ENCODE data around the gene IKZF5. TPM values are rescaled to one million over a fixed set of nuclear protein-coding genes. Genes with fewer than 3 reads are reported as not detected.

Gene IKZF5
- total RNA-seq, 2 experiments from 2014 or later = 15.2 to 21.5 TPM

DNA sequence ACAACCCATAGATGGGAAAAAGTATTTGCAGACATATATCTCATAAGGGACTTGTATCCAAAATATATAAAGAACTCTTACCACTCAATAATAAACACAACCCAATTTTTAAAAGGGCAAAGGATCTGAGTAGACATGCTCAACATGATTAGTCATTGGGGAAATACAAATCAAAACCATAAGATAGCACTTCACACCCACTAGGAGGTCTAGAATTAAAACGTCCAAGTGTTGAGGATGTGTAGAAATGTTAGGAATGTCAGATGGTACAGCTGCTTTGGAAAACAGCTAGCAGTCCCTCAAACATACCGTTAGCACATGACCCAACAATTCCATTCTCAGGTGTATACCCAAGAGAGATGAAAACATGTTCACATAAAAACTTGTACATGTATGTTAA lies 20.1 kb downstream of the IKZF5 start:
- TF ChIP-seq, protein P1, sequence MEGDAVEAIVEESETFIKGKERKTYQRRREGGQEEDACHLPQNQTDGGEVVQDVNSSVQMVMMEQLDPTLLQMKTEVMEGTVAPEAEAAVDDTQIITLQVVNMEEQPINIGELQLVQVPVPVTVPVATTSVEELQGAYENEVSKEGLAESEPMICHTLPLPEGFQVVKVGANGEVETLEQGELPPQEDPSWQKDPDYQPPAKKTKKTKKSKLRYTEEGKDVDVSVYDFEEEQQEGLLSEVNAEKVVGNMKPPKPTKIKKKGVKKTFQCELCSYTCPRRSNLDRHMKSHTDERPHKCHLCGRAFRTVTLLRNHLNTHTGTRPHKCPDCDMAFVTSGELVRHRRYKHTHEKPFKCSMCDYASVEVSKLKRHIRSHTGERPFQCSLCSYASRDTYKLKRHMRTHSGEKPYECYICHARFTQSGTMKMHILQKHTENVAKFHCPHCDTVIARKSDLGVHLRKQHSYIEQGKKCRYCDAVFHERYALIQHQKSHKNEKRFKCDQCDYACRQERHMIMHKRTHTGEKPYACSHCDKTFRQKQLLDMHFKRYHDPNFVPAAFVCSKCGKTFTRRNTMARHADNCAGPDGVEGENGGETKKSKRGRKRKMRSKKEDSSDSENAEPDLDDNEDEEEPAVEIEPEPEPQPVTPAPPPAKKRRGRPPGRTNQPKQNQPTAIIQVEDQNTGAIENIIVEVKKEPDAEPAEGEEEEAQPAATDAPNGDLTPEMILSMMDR (IDR thresholded peaks at IDR 0.05) = no peak
- Mint-ChIP-seq H3K36me3 (ENCODE audit: low read depth) (peaks cover 13% of the 10 kb centered on the region), H3K4me3 (no peak overlapping the region), H3K27me3 (no peaks in the 10 kb centered on the region), H3K27ac (no peak overlapping the region), H3K9me3 (no peaks in the 10 kb centered on the region), H3K4me1 (ENCODE audit: low read depth) (no peaks in the 10 kb centered on the region)
- no peak for ATAC-seq
- intact Hi-C loops (cut with micrococcal nuclease) = no loop called here
- DNase-seq = no peak
- POLR2A ChIA-PET = interaction anchor here (1.8 kb wide), 1 partner anchor 8 kb away, joined by 9 read pairs; the partner anchor contains the start of gene PSTK
- CTCF ChIA-PET = no interaction called here

DNA sequence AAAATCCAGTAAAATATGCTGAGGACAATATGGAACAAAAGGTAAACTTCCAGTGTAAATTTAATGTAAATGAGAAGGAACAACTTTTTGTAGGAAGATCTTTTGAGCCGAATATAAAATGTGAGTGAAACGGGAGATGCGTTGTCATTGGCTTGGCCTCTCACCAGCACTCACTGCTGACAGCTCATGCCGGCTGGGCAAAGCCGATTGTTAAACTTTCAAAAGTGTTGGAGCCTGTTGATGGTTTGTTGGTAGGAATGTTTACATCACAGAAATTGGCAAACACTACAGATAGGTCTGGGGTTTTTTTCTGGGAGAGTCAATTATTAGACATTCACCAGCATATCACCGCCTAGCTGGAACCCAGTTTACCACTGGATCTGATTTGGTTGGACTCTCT lies 22.3 kb downstream of the IKZF5 start:
- intact Hi-C loops (cut with micrococcal nuclease) = no loop called here
- Mint-ChIP-seq H3K4me1 (ENCODE audit: low read depth) (peaks cover 5% of the 10 kb centered on the region), H3K27me3 (no peaks in the 10 kb centered on the region), H3K9me3 (no peaks in the 10 kb centered on the region), H3K27ac (no peak overlapping the region), H3K36me3 (ENCODE audit: low read depth) (peaks cover 7% of the 10 kb centered on the region), H3K4me3 (no peak overlapping the region)
- ATAC-seq (no peak), DNase-seq (no peak)
- CTCF ChIA-PET = no interaction called here
- POLR2A ChIA-PET = no interaction called here
- TF ChIP-seq, protein P1 (IDR thresholded peaks at IDR 0.05) = no peak

DNA sequence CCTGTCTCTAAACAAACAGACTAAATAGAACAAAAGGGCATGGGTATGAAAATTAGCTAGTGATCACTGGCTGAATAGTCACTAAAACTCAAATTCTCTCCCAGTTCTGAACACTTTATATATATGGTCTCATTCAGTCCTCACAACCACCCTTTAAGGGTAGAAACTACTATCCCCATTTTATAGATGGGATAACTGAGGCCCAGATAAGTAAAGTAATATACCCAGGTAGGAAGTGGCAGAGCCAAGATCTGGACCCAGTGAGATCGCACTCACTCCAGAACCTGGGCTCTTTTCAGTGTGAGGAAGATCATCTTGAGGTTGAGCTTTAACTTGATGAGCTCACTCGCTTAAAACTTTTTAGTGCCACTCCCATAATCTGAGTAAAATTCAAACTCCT lies 23.9 kb downstream of the IKZF5 start:
- CTCF ChIA-PET = interaction anchor here (0.9 to 1.7 kb wide), 2 partner anchors 23 to 26 kb away, joined by 3 to 4 read pairs; no protein-coding TSS in a partner anchor
- intact Hi-C loops (cut with micrococcal nuclease) = no loop called here
- H3K4me3 Mint-ChIP-seq = no peak overlapping the region
- peaks cover 4% of the 10 kb centered on the region for H3K36me3 Mint-ChIP-seq (ENCODE audit: low read depth)
- H3K27me3 Mint-ChIP-seq = no peaks in the 10 kb centered on the region
- TF ChIP-seq, protein P1 (IDR thresholded peaks at IDR 0.05) = no peak
- no peak overlapping the region for H3K27ac Mint-ChIP-seq
- POLR2A ChIA-PET = interaction anchor here (0.6 to 6.2 kb wide), 4 partner anchors 11 to 531 kb away, joined by 3 to 38 read pairs (median 3); partner anchors contain the start of genes ACADSB and IKZF5
- H3K9me3 Mint-ChIP-seq = no peaks in the 10 kb centered on the region
- DNase-seq (no peak), ATAC-seq (no peak)
- peaks cover 16% of the 10 kb centered on the region for H3K4me1 Mint-ChIP-seq (ENCODE audit: low read depth)

DNA sequence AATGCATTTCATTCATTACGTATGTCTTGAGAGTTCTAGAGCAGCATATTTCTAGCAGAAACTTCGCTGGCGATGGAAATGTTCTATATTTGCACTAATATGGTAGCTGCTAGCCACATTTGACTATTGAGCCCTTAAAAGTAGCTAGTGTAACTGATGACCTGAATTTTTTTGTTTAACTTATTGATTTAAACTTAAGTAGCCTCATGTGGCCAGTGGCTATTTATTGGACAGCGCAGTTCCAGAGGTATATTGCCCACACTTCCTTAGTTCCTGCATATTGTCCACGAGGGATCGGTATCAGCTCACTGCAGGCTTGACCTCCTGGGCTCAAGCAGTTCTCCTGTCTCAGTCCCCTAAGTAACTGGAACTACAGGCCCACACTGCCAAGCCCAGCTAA lies 24.7 kb downstream of the IKZF5 start:
- DNase-seq (no peak), ATAC-seq (no peak)
- Mint-ChIP-seq H3K4me3 (no peak overlapping the region), H3K9me3 (no peaks in the 10 kb centered on the region), H3K4me1 (ENCODE audit: low read depth) (peaks cover 16% of the 10 kb centered on the region), H3K36me3 (ENCODE audit: low read depth) (peaks cover 4% of the 10 kb centered on the region), H3K27me3 (no peaks in the 10 kb centered on the region), H3K27ac (no peak overlapping the region)
- ChIA-PET POLR2A (interaction anchor here (1.3 to 6.2 kb wide), 2 partner anchors 21 to 24 kb away, joined by 3 to 38 read pairs; partner anchors contain the start of genes ACADSB and IKZF5), CTCF (interaction anchor here (1.0 to 5.0 kb wide), 2 partner anchors 15 to 24 kb away, joined by 4 to 24 read pairs; no protein-coding TSS in a partner anchor)
- TF ChIP-seq, protein P1 (IDR thresholded peaks at IDR 0.05) = no peak
- intact Hi-C loops (cut with micrococcal nuclease) = no loop called here

DNA sequence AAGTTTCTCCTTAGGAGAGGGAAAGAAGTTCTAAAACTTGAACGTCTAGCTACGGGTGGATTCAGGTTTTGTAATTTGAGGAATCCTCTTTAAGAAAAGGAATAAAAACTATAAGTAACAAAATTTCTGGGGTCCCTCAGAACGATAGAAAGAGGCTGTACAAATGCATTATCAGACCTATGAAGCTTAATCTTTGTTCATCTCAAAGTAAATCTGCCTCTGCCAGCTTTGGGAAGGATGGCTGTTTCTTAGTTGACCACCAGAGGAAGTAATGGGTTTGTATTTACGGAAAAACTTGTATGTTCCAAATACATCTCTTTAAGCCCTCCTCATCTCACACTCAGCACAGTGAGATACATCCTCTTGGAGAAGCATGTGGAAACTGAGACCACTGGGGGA lies 27.5 kb downstream of the IKZF5 start:
- Mint-ChIP-seq H3K4me1 (ENCODE audit: low read depth) (peaks cover 16% of the 10 kb centered on the region), H3K36me3 (ENCODE audit: low read depth) (no peaks in the 10 kb centered on the region), H3K4me3 (peak overlapping the region; percentile 75), H3K27ac (peak overlapping the region; percentile 96), H3K9me3 (no peaks in the 10 kb centered on the region), H3K27me3 (no peaks in the 10 kb centered on the region)
- intact Hi-C loops (cut with micrococcal nuclease) = no loop called here
- DNase-seq (peak; percentile 11), ATAC-seq (no peak)
- ChIA-PET POLR2A (interaction anchor here (0.6 to 6.2 kb wide), 8 partner anchors 8 to 41 kb away, joined by 3 to 38 read pairs (median 6); partner anchors contain the start of genes ACADSB, C10orf88 and IKZF5), CTCF (interaction anchor here (0.8 to 5.0 kb wide), 11 partner anchors 9 to 153 kb away, joined by 3 to 30 read pairs (median 4); partner anchors contain the start of genes ACADSB, C10orf88 and IKZF5)
- TF ChIP-seq, protein P1 (IDR thresholded peaks at IDR 0.05) = peak; percentile 47

Data from activated CD8-positive, alpha-beta T cell treated with anti-CD3 and anti-CD28 coated beads for 36 hours (primary cell).